ENCODE measurements around the gene TSPAN9.

Gene TSPAN9

DNA sequence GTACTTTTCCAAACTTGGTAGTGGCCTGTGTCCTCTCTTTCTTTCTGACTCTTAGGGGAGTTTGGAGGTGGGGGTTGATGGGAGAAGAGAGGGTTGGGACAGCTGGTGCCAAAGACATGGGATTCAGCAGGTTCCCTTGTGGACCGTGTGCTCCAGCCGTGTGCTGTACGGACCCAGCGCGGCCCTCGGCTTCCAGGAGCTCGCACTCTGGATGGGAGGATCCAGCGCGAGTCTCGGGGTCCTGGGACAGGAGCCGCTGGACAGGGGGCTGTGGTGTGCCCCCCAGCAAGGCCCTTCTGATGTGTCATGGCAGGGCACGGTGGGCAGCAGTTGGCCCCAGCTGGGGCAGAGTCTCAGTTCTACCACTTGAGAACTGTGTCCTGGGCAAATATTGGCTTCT lies 45.0 kb upstream of the TSPAN9 start:
- Histone ChIP-seq H3K9me3 (ENCODE audit: insufficient read depth, low read length) (no peaks in the 10 kb centered on the region), H2AFZ (ENCODE audit: low read depth, low read length, severe bottlenecking) (no peak overlapping the region), H3K36me3 (ENCODE audit: low read length) (no peaks in the 10 kb centered on the region), H3K79me2 (ENCODE audit: insufficient read depth, low read length) (no peaks in the 10 kb centered on the region), H3K9me2 (replicated peaks; ENCODE audit: insufficient read depth, low read length) (no peaks in the 10 kb centered on the region), H3K9ac (ENCODE audit: low read length) (no peak overlapping the region), H3K4me2 (ENCODE audit: low read depth, low read length, poor library complexity, severe bottlenecking) (no peak overlapping the region), H3F3A (ENCODE audit: insufficient read depth) (no peaks in the 10 kb centered on the region), H3K4me3 (ENCODE audit: insufficient read depth, low read length, poor library complexity, severe bottlenecking) (no peak overlapping the region), H4K20me1 (ENCODE audit: low read depth, low read length) (no peaks in the 10 kb centered on the region), H3K27ac (ENCODE audit: low read depth, low read length) (no peak overlapping the region), H3K27me3 (ENCODE audit: low read length) (no peaks in the 10 kb centered on the region)
- no peak for TF ChIP-seq CTCF (IDR thresholded peaks at IDR 0.05; ENCODE audit: insufficient read depth, low read length, poor library complexity, severe bottlenecking)
- no peak for TF ChIP-seq EZH2phosphoT487 (conservative IDR thresholded peaks at IDR 0.05; ENCODE audit: low read length)

DNA sequence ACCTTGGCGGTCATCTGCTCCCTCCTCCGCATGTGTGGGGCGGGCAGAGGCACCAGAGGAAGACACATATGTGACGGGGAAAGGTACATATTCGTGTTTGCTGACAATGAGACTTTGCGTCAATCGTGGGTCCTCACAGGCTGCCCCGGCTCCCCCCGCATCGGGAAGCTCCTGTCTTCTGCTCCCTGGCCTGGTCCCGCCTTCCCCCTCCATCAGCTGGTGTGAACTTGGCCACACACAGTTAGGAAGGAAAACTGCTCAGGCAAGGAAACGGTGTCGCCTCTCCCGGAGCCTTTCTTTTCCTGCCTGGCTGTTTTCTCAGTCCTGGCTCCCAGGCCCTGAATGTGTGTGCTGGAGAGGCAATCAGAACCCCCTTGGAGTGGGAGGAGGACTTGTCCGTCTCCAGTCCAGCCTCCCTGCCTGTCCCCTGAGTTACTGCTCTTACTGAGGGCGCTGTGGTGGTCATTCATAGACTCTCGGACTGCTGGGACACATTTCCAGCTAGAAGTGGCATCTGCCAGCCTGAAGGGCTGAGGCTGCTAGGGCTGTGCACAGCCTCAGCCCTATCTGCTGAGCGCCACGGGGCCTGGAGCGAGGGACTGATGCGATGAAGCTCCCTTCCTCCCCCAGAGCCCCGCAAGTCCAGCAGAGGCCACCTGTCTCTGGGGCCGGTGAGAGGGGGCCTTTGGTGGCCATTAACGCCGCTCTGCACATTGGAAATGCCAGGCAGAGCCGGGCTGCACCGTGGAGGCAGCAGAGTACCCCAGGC lies 44.2 kb upstream of the TSPAN9 start:
- H3K79me2 ChIP-seq (ENCODE audit: insufficient read depth, low read length) = no peaks in the 10 kb centered on the region
- no peaks in the 10 kb centered on the region for H3F3A ChIP-seq (ENCODE audit: insufficient read depth)
- TF ChIP-seq EZH2phosphoT487 (conservative IDR thresholded peaks at IDR 0.05; ENCODE audit: low read length) (no peak), CTCF (IDR thresholded peaks at IDR 0.05; ENCODE audit: insufficient read depth, low read length, poor library complexity, severe bottlenecking) (no peak)
- no peak overlapping the region for H2AFZ ChIP-seq (ENCODE audit: low read depth, low read length, severe bottlenecking)
- no peak overlapping the region for H3K4me2 ChIP-seq (ENCODE audit: low read depth, low read length, poor library complexity, severe bottlenecking)
- H3K4me3 ChIP-seq (ENCODE audit: insufficient read depth, low read length, poor library complexity, severe bottlenecking) = no peak overlapping the region
- H3K36me3 ChIP-seq (ENCODE audit: low read length) = no peaks in the 10 kb centered on the region
- no peaks in the 10 kb centered on the region for H3K9me3 ChIP-seq (ENCODE audit: insufficient read depth, low read length)
- H3K9ac ChIP-seq (ENCODE audit: low read length) = no peak overlapping the region
- H3K27me3 ChIP-seq (ENCODE audit: low read length) = no peaks in the 10 kb centered on the region
- H3K27ac ChIP-seq (ENCODE audit: low read depth, low read length) = no peak overlapping the region
- no peaks in the 10 kb centered on the region for H4K20me1 ChIP-seq (ENCODE audit: low read depth, low read length)
- no peaks in the 10 kb centered on the region for H3K9me2 ChIP-seq (replicated peaks; ENCODE audit: insufficient read depth, low read length)

DNA sequence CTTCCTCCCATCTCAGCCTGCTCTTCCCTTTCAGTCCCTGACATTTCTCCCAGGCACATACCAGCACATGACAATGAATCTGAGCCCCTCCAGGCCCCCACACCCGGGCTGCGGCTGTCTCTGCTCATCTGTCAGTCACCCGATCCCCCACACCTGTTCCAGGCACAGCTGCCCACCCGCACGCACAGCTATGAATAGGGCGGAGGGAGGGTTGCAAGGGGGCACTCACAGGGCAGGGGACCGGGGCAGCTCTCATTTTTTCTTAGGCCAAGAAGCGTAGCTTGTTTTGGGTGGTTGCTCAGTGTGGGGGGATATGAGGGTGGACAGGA lies 43.7 kb upstream of the TSPAN9 start:
- no peak overlapping the region for H3K27ac ChIP-seq (ENCODE audit: low read depth, low read length)
- H3K9ac ChIP-seq (ENCODE audit: low read length) = no peak overlapping the region
- H3F3A ChIP-seq (ENCODE audit: insufficient read depth) = no peaks in the 10 kb centered on the region
- H3K36me3 ChIP-seq (ENCODE audit: low read length) = no peaks in the 10 kb centered on the region
- no peaks in the 10 kb centered on the region for H3K9me2 ChIP-seq (replicated peaks; ENCODE audit: insufficient read depth, low read length)
- TF ChIP-seq CTCF (IDR thresholded peaks at IDR 0.05; ENCODE audit: insufficient read depth, low read length, poor library complexity, severe bottlenecking) = no peak
- TF ChIP-seq EZH2phosphoT487 (conservative IDR thresholded peaks at IDR 0.05; ENCODE audit: low read length) = no peak
- no peaks in the 10 kb centered on the region for H3K27me3 ChIP-seq (ENCODE audit: low read length)
- no peak overlapping the region for H3K4me2 ChIP-seq (ENCODE audit: low read depth, low read length, poor library complexity, severe bottlenecking)
- H2AFZ ChIP-seq (ENCODE audit: low read depth, low read length, severe bottlenecking) = no peak overlapping the region
- no peaks in the 10 kb centered on the region for H3K79me2 ChIP-seq (ENCODE audit: insufficient read depth, low read length)
- H3K4me3 ChIP-seq (ENCODE audit: insufficient read depth, low read length, poor library complexity, severe bottlenecking) = no peak overlapping the region
- no peaks in the 10 kb centered on the region for H4K20me1 ChIP-seq (ENCODE audit: low read depth, low read length)
- no peaks in the 10 kb centered on the region for H3K9me3 ChIP-seq (ENCODE audit: insufficient read depth, low read length)

Measured in SU-DHL-6 (cell line).